SU-DHL-6 (cell line): ENCODE results near the gene GHR.

Experiments used
- CTCF ChIP-seq: fragments of 200-600 bp; sonication (generic); IDR thresholded peaks from one replicate; pipeline ENCODE4 v1.5.1; 2017; ENCODE audit warnings: antibody characterized with exemption, mild to moderate bottlenecking, low read length, moderate library complexity; ENCODE audit not compliant: insufficient read depth, poor library complexity, severe bottlenecking
- EZH2phosphoT487 ChIP-seq: fragments of 200-600 bp; sonication (generic), shearing (Covaris generic); conservative IDR thresholded peaks from 2 replicates; pipeline ENCODE4 v1.6.1; 2018; ENCODE audit warnings: mild to moderate bottlenecking, antibody characterized with exemption, low read length, moderate library complexity, mixed read lengths

GRCh38 chr5:42390115-42390514 lies 33.1 kb upstream of the GHR start:
- no peak for TF ChIP-seq CTCF
- TF ChIP-seq EZH2phosphoT487, result no peak
